ENCODE measurements around the gene PKDCC. TPM values are rescaled to one million over a fixed set of nuclear protein-coding genes. Genes with fewer than 3 reads are reported as not detected.
A peak's percentile ranks its signal among the peaks of the same experiment; 100 is the strongest.

Gene PKDCC, protein sequence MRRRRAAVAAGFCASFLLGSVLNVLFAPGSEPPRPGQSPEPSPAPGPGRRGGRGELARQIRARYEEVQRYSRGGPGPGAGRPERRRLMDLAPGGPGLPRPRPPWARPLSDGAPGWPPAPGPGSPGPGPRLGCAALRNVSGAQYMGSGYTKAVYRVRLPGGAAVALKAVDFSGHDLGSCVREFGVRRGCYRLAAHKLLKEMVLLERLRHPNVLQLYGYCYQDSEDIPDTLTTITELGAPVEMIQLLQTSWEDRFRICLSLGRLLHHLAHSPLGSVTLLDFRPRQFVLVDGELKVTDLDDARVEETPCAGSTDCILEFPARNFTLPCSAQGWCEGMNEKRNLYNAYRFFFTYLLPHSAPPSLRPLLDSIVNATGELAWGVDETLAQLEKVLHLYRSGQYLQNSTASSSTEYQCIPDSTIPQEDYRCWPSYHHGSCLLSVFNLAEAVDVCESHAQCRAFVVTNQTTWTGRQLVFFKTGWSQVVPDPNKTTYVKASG
- not detected for total RNA-seq

DNA sequence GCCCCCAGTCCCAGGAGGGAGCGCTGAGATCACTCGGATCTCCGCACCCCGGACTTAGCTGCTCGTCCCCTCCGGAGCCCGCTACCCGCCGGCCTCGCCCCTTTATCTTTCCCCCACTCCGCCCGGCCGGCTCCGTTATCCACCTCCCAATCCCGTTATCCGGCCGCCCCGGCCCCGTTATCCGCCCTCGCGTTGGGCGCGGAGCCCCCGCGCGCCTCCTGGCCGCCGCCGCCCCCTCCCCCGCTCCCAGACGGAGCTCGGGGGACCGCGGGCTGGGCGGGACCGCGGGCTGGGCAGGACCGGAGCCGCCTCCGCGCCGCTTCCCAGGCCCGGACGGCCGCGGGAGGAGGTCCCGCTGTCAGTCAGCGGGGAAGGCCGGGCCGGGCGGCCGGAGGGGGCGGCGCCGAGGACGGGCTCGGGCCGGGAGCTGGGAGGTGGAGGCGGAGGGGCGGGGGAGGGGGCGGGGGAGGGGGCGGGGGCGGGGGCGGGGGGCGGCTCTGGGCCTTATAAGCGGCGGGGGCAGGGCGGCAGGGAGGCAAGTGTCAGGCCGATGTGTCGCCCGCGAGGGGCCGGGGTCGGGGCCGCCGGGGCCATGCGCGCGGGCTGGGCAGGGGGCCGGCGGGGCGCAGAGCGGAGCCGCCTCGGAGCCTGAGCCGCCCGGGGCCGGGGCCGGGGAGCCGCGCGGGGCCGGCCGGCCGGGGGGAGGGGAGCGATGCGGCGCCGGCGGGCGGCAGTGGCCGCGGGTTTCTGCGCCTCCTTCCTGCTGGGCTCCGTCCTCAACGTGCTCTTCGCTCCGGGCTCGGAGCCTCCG, at the start of gene PKDCC:
Gene PKDCC (plus strand): TSS at position 534 of the 811 bp plus-strand sequence. CDS start 179 bp downstream, at position 713.
- Mint-ChIP-seq H3K36me3 (no peaks in the 10 kb centered on the region), H3K27ac (no peak within 1 kb of the TSS), H3K27me3 (peaks cover 50% of the 10 kb centered on the region), H3K9me3 (no peaks in the 10 kb centered on the region), H3K4me3 (peak within 1 kb of the TSS; percentile 37), H3K4me1 (ENCODE audit: low read depth) (peaks cover 10% of the 10 kb centered on the region)
- peak; percentile 15 for DNase-seq
- intact Hi-C loops (cut with micrococcal nuclease), result no loop called here
- CTCF ChIA-PET, result interaction anchor here (1.7 kb wide), 1 partner anchor 180 kb away, joined by 4 read pairs; no protein-coding TSS in a partner anchor
- POLR2A ChIA-PET, result no interaction called here

GRCh38 chr2:41998186-41999127, 49.4 kb upstream of the PKDCC start:
- H3K36me3 Mint-ChIP-seq, result no peaks in the 10 kb centered on the region
- ChIA-PET CTCF (no interaction called here), POLR2A (no interaction called here)
- DNase-seq, result no peak
- peaks cover 8% of the 10 kb centered on the region for H3K27me3 Mint-ChIP-seq
- H3K9me3 Mint-ChIP-seq, result peaks cover 3% of the 10 kb centered on the region
- H3K27ac Mint-ChIP-seq, result no peak overlapping the region
- H3K4me3 Mint-ChIP-seq, result no peak overlapping the region
- intact Hi-C loops (cut with micrococcal nuclease), result no loop called here
- no peaks in the 10 kb centered on the region for H3K4me1 Mint-ChIP-seq (ENCODE audit: low read depth)

DNA sequence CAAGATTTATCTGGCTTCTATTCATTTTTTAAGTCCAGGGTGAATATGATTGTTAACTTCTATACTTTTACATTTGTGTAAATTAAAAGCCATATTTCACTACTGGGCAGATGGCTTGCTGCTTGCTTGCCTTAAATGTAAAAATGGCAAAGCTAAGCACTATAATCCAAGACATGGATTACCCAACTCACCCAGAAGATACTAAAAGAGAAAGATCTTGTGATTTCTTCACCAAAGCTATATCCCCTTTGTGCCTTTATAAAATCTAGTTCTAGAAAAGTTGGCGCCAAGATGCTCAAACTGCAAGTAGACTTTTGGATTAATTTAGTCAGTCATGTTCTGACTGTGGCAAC, 48.7 kb upstream of the PKDCC start:
- Mint-ChIP-seq H3K27ac (no peak overlapping the region), H3K4me3 (no peak overlapping the region), H3K27me3 (peaks cover 10% of the 10 kb centered on the region), H3K36me3 (no peaks in the 10 kb centered on the region), H3K4me1 (ENCODE audit: low read depth) (no peaks in the 10 kb centered on the region), H3K9me3 (peaks cover 6% of the 10 kb centered on the region)
- intact Hi-C loops (cut with micrococcal nuclease), result no loop called here
- DNase-seq, result no peak
- ChIA-PET CTCF (no interaction called here), POLR2A (no interaction called here)

DNA sequence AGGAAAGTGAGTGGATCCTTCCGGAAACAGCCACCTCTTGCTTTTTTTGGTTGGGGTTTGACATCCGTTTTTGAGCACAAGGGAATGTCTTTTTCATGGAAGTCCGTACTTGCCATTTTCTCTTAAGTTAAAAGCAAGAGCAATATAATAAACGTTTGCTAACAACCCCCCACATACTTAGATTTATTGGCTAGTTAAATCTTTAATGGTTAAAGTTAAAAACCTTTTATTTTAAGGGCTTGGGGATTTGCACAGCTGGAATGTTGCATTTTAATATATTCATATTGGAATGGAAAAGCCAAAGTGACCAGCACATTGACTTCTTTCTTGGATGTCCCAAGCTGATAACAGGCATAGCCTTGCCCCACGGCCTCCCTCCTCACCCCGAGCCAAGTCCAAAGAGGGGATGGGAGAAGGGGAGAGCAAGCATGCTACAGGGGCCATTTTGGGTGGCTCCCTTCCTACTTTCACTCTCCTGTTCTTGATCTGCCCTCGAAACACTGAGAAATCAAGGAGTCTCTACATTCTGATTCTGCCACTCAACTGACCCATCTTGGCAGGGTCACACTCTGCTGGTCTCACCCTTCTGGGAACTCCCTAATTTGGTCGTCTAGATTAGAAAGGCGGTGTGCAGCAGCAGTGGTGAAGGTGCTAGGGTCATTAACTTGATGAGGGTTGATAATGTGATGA, 48.1 kb upstream of the PKDCC start:
- CTCF ChIA-PET, result no interaction called here
- POLR2A ChIA-PET, result no interaction called here
- Mint-ChIP-seq H3K9me3 (peaks cover 10% of the 10 kb centered on the region), H3K27ac (no peak overlapping the region), H3K4me1 (ENCODE audit: low read depth) (no peaks in the 10 kb centered on the region), H3K4me3 (no peak overlapping the region), H3K27me3 (peaks cover 10% of the 10 kb centered on the region), H3K36me3 (peaks cover 4% of the 10 kb centered on the region)
- intact Hi-C loops (cut with micrococcal nuclease), result no loop called here
- DNase-seq, result no peak

DNA sequence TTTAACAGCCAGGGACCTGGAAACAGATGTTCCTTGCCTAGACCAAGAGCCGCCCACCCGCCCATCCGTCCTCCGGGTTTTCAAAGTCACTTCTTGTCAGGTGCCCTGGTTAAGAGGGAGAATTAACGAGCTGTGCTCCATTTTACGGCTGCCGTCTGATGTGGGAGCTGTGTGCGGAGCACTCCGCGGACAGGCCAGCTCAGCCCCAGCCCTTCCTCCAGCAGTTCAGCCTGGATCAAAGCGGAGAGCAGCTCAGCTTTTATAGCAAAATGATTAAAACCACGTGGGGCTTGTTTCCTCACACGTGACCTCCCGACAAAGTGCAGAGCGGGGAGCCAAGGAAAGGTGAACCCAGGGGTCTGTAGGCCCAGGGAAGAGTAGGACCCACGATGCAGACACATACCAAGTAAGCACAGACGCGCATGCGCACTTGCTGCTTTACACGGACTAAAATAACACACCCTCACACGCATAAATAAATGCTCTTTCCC, 46.1 kb upstream of the PKDCC start:
- peaks cover 4% of the 10 kb centered on the region for H3K36me3 Mint-ChIP-seq
- DNase-seq, result no peak
- no peaks in the 10 kb centered on the region for H3K4me1 Mint-ChIP-seq (ENCODE audit: low read depth)
- H3K9me3 Mint-ChIP-seq, result peaks cover 7% of the 10 kb centered on the region
- ChIA-PET POLR2A (no interaction called here), CTCF (no interaction called here)
- H3K4me3 Mint-ChIP-seq, result no peak overlapping the region
- H3K27me3 Mint-ChIP-seq, result peaks cover 17% of the 10 kb centered on the region
- no peak overlapping the region for H3K27ac Mint-ChIP-seq
- intact Hi-C loops (cut with micrococcal nuclease), result no loop called here

GRCh38 chr2:42007551-42007950, 40.3 kb upstream of the PKDCC start:
- no peak for DNase-seq
- peaks cover 4% of the 10 kb centered on the region for H3K36me3 Mint-ChIP-seq
- H3K4me1 Mint-ChIP-seq (ENCODE audit: low read depth), result peaks cover 15% of the 10 kb centered on the region
- no peak overlapping the region for H3K4me3 Mint-ChIP-seq
- H3K27me3 Mint-ChIP-seq, result peaks cover 14% of the 10 kb centered on the region
- ChIA-PET POLR2A (no interaction called here), CTCF (no interaction called here)
- H3K27ac Mint-ChIP-seq, result no peak overlapping the region
- intact Hi-C loops (cut with micrococcal nuclease), result no loop called here
- peaks cover 7% of the 10 kb centered on the region for H3K9me3 Mint-ChIP-seq

- CTCF ChIA-PET, result interaction anchor here (0.6 kb wide), 1 partner anchor 734 kb away, joined by 4 read pairs; no protein-coding TSS in a partner anchor
- Mint-ChIP-seq H3K4me3 (no peak overlapping the region), H3K9me3 (peaks cover 7% of the 10 kb centered on the region), H3K4me1 (ENCODE audit: low read depth) (peaks cover 15% of the 10 kb centered on the region), H3K27me3 (peaks cover 14% of the 10 kb centered on the region), H3K36me3 (peaks cover 4% of the 10 kb centered on the region), H3K27ac (no peak overlapping the region)
- POLR2A ChIA-PET, result interaction anchor here (0.7 kb wide), 1 partner anchor 79 kb away, joined by 3 read pairs; no protein-coding TSS in a partner anchor
- intact Hi-C loops (cut with micrococcal nuclease), result no loop called here
- DNase-seq, result no peak
Observed at GRCh38 chr2:42008241-42008921, 39.4 kb upstream of the PKDCC start.

GRCh38 chr2:42009657-42010580, 37.9 kb upstream of the PKDCC start:
- CTCF ChIA-PET, result no interaction called here
- Mint-ChIP-seq H3K9me3 (no peaks in the 10 kb centered on the region), H3K4me1 (ENCODE audit: low read depth) (peaks cover 15% of the 10 kb centered on the region), H3K27me3 (peaks cover 12% of the 10 kb centered on the region), H3K36me3 (no peaks in the 10 kb centered on the region), H3K27ac (peak overlapping the region; percentile 16), H3K4me3 (no peak overlapping the region)
- POLR2A ChIA-PET, result no interaction called here
- DNase-seq, result peak; percentile 49
- intact Hi-C loops (cut with micrococcal nuclease), result loop anchor here (1.0 kb wide), 1 partner anchor 138 kb away; no protein-coding TSS in a partner anchor

GRCh38 chr2:42010743-42011298, 37.0 kb upstream of the PKDCC start:
- POLR2A ChIA-PET, result no interaction called here

DNA sequence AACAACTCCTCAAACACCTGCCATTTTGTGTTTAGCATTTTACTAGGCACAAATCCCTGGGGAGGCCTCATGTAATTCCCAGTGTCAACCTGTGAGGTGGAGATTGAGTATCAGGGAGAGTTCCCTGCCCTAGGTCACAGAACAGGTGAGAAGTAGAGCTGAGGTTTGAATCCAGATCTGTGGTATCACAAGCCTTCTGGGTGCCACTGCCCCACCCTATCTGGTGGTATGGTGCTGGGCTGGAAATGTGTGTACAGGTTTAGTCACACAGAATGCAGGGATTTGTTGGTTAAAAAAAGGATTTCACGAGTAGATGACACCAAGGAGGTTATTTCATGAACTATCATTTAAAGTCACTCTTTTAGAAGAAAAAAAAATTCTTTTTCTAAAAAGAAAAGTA, 35.7 kb upstream of the PKDCC start:
- no peak for DNase-seq
- no peak overlapping the region for H3K4me3 Mint-ChIP-seq
- intact Hi-C loops (cut with micrococcal nuclease), result no loop called here
- POLR2A ChIA-PET, result no interaction called here
- no peaks in the 10 kb centered on the region for H3K36me3 Mint-ChIP-seq
- peaks cover 15% of the 10 kb centered on the region for H3K4me1 Mint-ChIP-seq (ENCODE audit: low read depth)
- CTCF ChIA-PET, result no interaction called here
- H3K27me3 Mint-ChIP-seq, result peaks cover 4% of the 10 kb centered on the region
- H3K9me3 Mint-ChIP-seq, result no peaks in the 10 kb centered on the region
- H3K27ac Mint-ChIP-seq, result no peak overlapping the region

More at GRCh38 chr2:42010743-42011298, 37.0 kb upstream of the PKDCC start:
- no peaks in the 10 kb centered on the region for H3K36me3 Mint-ChIP-seq
- H3K9me3 Mint-ChIP-seq, result no peaks in the 10 kb centered on the region
- H3K27me3 Mint-ChIP-seq, result peaks cover 9% of the 10 kb centered on the region
- CTCF ChIA-PET, result no interaction called here
- intact Hi-C loops (cut with micrococcal nuclease), result no loop called here
- H3K4me3 Mint-ChIP-seq, result no peak overlapping the region
- no peak for DNase-seq
- H3K27ac Mint-ChIP-seq, result no peak overlapping the region
- H3K4me1 Mint-ChIP-seq (ENCODE audit: low read depth), result peaks cover 15% of the 10 kb centered on the region

Data from activated CD4-positive, alpha-beta memory T cell treated with anti-CD3 and anti-CD28 coated beads for 36 hours (primary cell).